GM12891 (cell line): ENCODE results near the gene BAIAP3.

Experiments used
- POLR2AphosphoS5 ChIP-seq: IDR thresholded peaks from 2 replicates; pipeline ENCODE4 v1.6.1; 2011; ENCODE audit warnings: low read depth, low read length, control low read depth
- SPI1 ChIP-seq: IDR thresholded peaks from 2 replicates; pipeline ENCODE4 v1.6.1; 2011; ENCODE audit warnings: low read depth, low read length, control low read depth

GRCh38 chr16:1371054-1371978 lies 37.9 kb downstream of the BAIAP3 start:
- TF ChIP-seq POLR2AphosphoS5 (no peak), SPI1 (no peak)
